Measurements from ENCODE around the gene SLC41A3.

The SLC41A3 gene

GRCh38 chr3:126064627-126065258, 19.2 kb downstream of the SLC41A3 start:
- DNase-seq (ENCODE audit: low read depth, low spot score) = no peak
- Histone ChIP-seq H3K9me3 (ENCODE audit: control insufficient read depth, insufficient read depth, low read length) (no peaks in the 10 kb centered on the region), H3K4me1 (ENCODE audit: control insufficient read depth, insufficient read depth, low read length) (no peaks in the 10 kb centered on the region), H3K4me3 (ENCODE audit: low read length) (no peak overlapping the region), H3K27me3 (ENCODE audit: control insufficient read depth, insufficient read depth, low read length) (no peaks in the 10 kb centered on the region), H3K27ac (ENCODE audit: low read length) (no peak overlapping the region), H3K36me3 (ENCODE audit: control insufficient read depth, insufficient read depth, low read length) (no peaks in the 10 kb centered on the region)
- no CpG with 5 or more reads among the region's 10 CpGs for WGBS (ENCODE audit: insufficient coverage, insufficient read length)

- Histone ChIP-seq H3K9me3 (ENCODE audit: control insufficient read depth, insufficient read depth, low read length) (no peaks in the 10 kb centered on the region), H3K4me1 (ENCODE audit: control insufficient read depth, insufficient read depth, low read length) (no peaks in the 10 kb centered on the region), H3K27me3 (ENCODE audit: control insufficient read depth, insufficient read depth, low read length) (no peaks in the 10 kb centered on the region), H3K4me3 (ENCODE audit: low read length) (no peak overlapping the region), H3K36me3 (ENCODE audit: control insufficient read depth, insufficient read depth, low read length) (no peaks in the 10 kb centered on the region), H3K27ac (ENCODE audit: low read length) (no peak overlapping the region)
- no CpG with 5 or more reads among the region's 8 CpGs for WGBS (ENCODE audit: insufficient coverage, insufficient read length)
- DNase-seq (ENCODE audit: low read depth, low spot score) = no peak
Measured at GRCh38 chr3:126063358-126063965, 20.5 kb downstream of the SLC41A3 start.

- no peak overlapping the region for H3K4me3 ChIP-seq (ENCODE audit: low read length)
- no CpG with 5 or more reads among the region's 8 CpGs for WGBS (ENCODE audit: insufficient coverage, insufficient read length)
- H3K36me3 ChIP-seq (ENCODE audit: control insufficient read depth, insufficient read depth, low read length) = no peaks in the 10 kb centered on the region
- no peak overlapping the region for H3K27ac ChIP-seq (ENCODE audit: low read length)
- DNase-seq (ENCODE audit: low read depth, low spot score) = no peak
- no peaks in the 10 kb centered on the region for H3K9me3 ChIP-seq (ENCODE audit: control insufficient read depth, insufficient read depth, low read length)
- H3K27me3 ChIP-seq (ENCODE audit: control insufficient read depth, insufficient read depth, low read length) = no peaks in the 10 kb centered on the region
- H3K4me1 ChIP-seq (ENCODE audit: control insufficient read depth, insufficient read depth, low read length) = no peaks in the 10 kb centered on the region
Measured at GRCh38 chr3:126061301-126062032, 22.5 kb downstream of the SLC41A3 start.

- WGBS (ENCODE audit: insufficient coverage, insufficient read length) = no CpG with 5 or more reads among the region's 7 CpGs
- H3K4me3 ChIP-seq (ENCODE audit: low read length) = no peak overlapping the region
Measured at GRCh38 chr3:126060613-126061145, 23.2 kb downstream of the SLC41A3 start.

GRCh38 chr3:126058666-126059065, 25.3 kb downstream of the SLC41A3 start:
- DNase-seq (ENCODE audit: low read depth, low spot score) = no peak
- WGBS (ENCODE audit: insufficient coverage, insufficient read length) = no CpG with 5 or more reads among the region's 7 CpGs
- no peaks in the 10 kb centered on the region for H3K27me3 ChIP-seq (ENCODE audit: control insufficient read depth, insufficient read depth, low read length)
- no peak overlapping the region for H3K27ac ChIP-seq (ENCODE audit: low read length)
- no peaks in the 10 kb centered on the region for H3K9me3 ChIP-seq (ENCODE audit: control insufficient read depth, insufficient read depth, low read length)
- H3K4me3 ChIP-seq (ENCODE audit: low read length) = no peak overlapping the region
- H3K36me3 ChIP-seq (ENCODE audit: control insufficient read depth, insufficient read depth, low read length) = no peaks in the 10 kb centered on the region
- no peaks in the 10 kb centered on the region for H3K4me1 ChIP-seq (ENCODE audit: control insufficient read depth, insufficient read depth, low read length)

More at GRCh38 chr3:126060613-126061145, 23.2 kb downstream of the SLC41A3 start:
- DNase-seq (ENCODE audit: low read depth, low spot score) = no peak
- no peaks in the 10 kb centered on the region for H3K36me3 ChIP-seq (ENCODE audit: control insufficient read depth, insufficient read depth, low read length)
- no peaks in the 10 kb centered on the region for H3K27me3 ChIP-seq (ENCODE audit: control insufficient read depth, insufficient read depth, low read length)
- H3K4me1 ChIP-seq (ENCODE audit: control insufficient read depth, insufficient read depth, low read length) = no peaks in the 10 kb centered on the region
- no peak overlapping the region for H3K27ac ChIP-seq (ENCODE audit: low read length)
- no peaks in the 10 kb centered on the region for H3K9me3 ChIP-seq (ENCODE audit: control insufficient read depth, insufficient read depth, low read length)

GRCh38 chr3:126057936-126058335, 26.0 kb downstream of the SLC41A3 start:
- no peak overlapping the region for H3K4me3 ChIP-seq (ENCODE audit: low read length)
- no peak overlapping the region for H3K27ac ChIP-seq (ENCODE audit: low read length)
- DNase-seq (ENCODE audit: low read depth, low spot score) = no peak
- H3K4me1 ChIP-seq (ENCODE audit: control insufficient read depth, insufficient read depth, low read length) = no peaks in the 10 kb centered on the region
- no CpG with 5 or more reads among the region's 13 CpGs for WGBS (ENCODE audit: insufficient coverage, insufficient read length)
- no peaks in the 10 kb centered on the region for H3K36me3 ChIP-seq (ENCODE audit: control insufficient read depth, insufficient read depth, low read length)
- no peaks in the 10 kb centered on the region for H3K9me3 ChIP-seq (ENCODE audit: control insufficient read depth, insufficient read depth, low read length)
- no peaks in the 10 kb centered on the region for H3K27me3 ChIP-seq (ENCODE audit: control insufficient read depth, insufficient read depth, low read length)

- Histone ChIP-seq H3K9me3 (ENCODE audit: control insufficient read depth, insufficient read depth, low read length) (no peaks in the 10 kb centered on the region), H3K36me3 (ENCODE audit: control insufficient read depth, insufficient read depth, low read length) (no peaks in the 10 kb centered on the region), H3K4me1 (ENCODE audit: control insufficient read depth, insufficient read depth, low read length) (no peaks in the 10 kb centered on the region), H3K27me3 (ENCODE audit: control insufficient read depth, insufficient read depth, low read length) (no peaks in the 10 kb centered on the region), H3K27ac (ENCODE audit: low read length) (no peak overlapping the region), H3K4me3 (ENCODE audit: low read length) (no peak overlapping the region)
- no peak for DNase-seq (ENCODE audit: low read depth, low spot score)
- WGBS (ENCODE audit: insufficient coverage, insufficient read length) = no CpG with 5 or more reads among the region's 10 CpGs
Measured at GRCh38 chr3:126057501-126057819, 26.5 kb downstream of the SLC41A3 start.

GRCh38 chr3:126056681-126057500, 27.0 kb downstream of the SLC41A3 start:
- H3K36me3 ChIP-seq (ENCODE audit: control insufficient read depth, insufficient read depth, low read length) = no peaks in the 10 kb centered on the region
- H3K27ac ChIP-seq (ENCODE audit: low read length) = no peak overlapping the region
- no peak for DNase-seq (ENCODE audit: low read depth, low spot score)
- no peak overlapping the region for H3K4me3 ChIP-seq (ENCODE audit: low read length)
- H3K4me1 ChIP-seq (ENCODE audit: control insufficient read depth, insufficient read depth, low read length) = no peaks in the 10 kb centered on the region
- no CpG with 5 or more reads among the region's 14 CpGs for WGBS (ENCODE audit: insufficient coverage, insufficient read length)
- no peaks in the 10 kb centered on the region for H3K9me3 ChIP-seq (ENCODE audit: control insufficient read depth, insufficient read depth, low read length)
- no peaks in the 10 kb centered on the region for H3K27me3 ChIP-seq (ENCODE audit: control insufficient read depth, insufficient read depth, low read length)

- DNase-seq (ENCODE audit: low read depth, low spot score) = no peak
- no peaks in the 10 kb centered on the region for H3K9me3 ChIP-seq (ENCODE audit: control insufficient read depth, insufficient read depth, low read length)
- no peak overlapping the region for H3K4me3 ChIP-seq (ENCODE audit: low read length)
- WGBS (ENCODE audit: insufficient coverage, insufficient read length) = no CpG with 5 or more reads among the region's 10 CpGs
- H3K27me3 ChIP-seq (ENCODE audit: control insufficient read depth, insufficient read depth, low read length) = no peaks in the 10 kb centered on the region
- no peak overlapping the region for H3K27ac ChIP-seq (ENCODE audit: low read length)
- H3K36me3 ChIP-seq (ENCODE audit: control insufficient read depth, insufficient read depth, low read length) = no peaks in the 10 kb centered on the region
- H3K4me1 ChIP-seq (ENCODE audit: control insufficient read depth, insufficient read depth, low read length) = no peaks in the 10 kb centered on the region
Measured at GRCh38 chr3:126056088-126056487, 27.8 kb downstream of the SLC41A3 start.

GRCh38 chr3:126054870-126055269, 29.1 kb downstream of the SLC41A3 start:
- Histone ChIP-seq H3K27me3 (ENCODE audit: control insufficient read depth, insufficient read depth, low read length) (no peaks in the 10 kb centered on the region), H3K27ac (ENCODE audit: low read length) (no peak overlapping the region), H3K9me3 (ENCODE audit: control insufficient read depth, insufficient read depth, low read length) (no peaks in the 10 kb centered on the region), H3K36me3 (ENCODE audit: control insufficient read depth, insufficient read depth, low read length) (no peaks in the 10 kb centered on the region), H3K4me3 (ENCODE audit: low read length) (no peak overlapping the region), H3K4me1 (ENCODE audit: control insufficient read depth, insufficient read depth, low read length) (no peaks in the 10 kb centered on the region)
- WGBS (ENCODE audit: insufficient coverage, insufficient read length) = no CpG with 5 or more reads among the region's 5 CpGs
- no peak for DNase-seq (ENCODE audit: low read depth, low spot score)
